H1 (cell line): Measurements from ENCODE around the gene DEFB126. TPM values are rescaled to one million over a fixed set of nuclear protein-coding genes. Genes with fewer than 3 reads are reported as not detected.

Source experiments
- CTCF ChIA-PET: fragments of 300-600 bp; sonication (Branson Sonifier 250); formaldehyde crosslinking; loops from one replicate; lab custom pipeline; 2021; ENCODE audit not compliant: partially characterized antibody; lab: Charles Lee
- POLR2A ChIA-PET: fragments of 300-600 bp; sonication (Branson Sonifier 250); formaldehyde crosslinking; loops from one replicate; lab custom pipeline; 2021; ENCODE audit warnings: inconsistent platforms; ENCODE audit not compliant: partially characterized antibody; lab: Charles Lee
- DNase-seq, 2 experiments: peaks; one replicate each; pipeline versions ENCODE4 v3.0.0 to v3.0.0-alpha.2; 2010 to 2022; ENCODE audit warnings: low spot score in 2 of 2, low read depth in 1 of 2, mixed read lengths in 1 of 2
- FAIRE-seq: peaks from 2 replicates; lab custom pipeline; 2011; peaks lifted over from hg19 to GRCh38; lab: Jason Lieb, UNC
- H2AFZ ChIP-seq: 2 replicates; pipeline ENCODE4 v1.8.1; 2012; ENCODE audit warnings: low read length, inconsistent platforms
- H2AK5ac ChIP-seq: 2 replicates; pipeline ENCODE4 v1.6.1; 2013; ENCODE audit warnings: low read depth, low read length
- H2BK120ac ChIP-seq: replicated peaks from 2 replicates; pipeline ENCODE3; 2013; ENCODE audit warnings: low read depth, low read length, inconsistent platforms
- H2BK12ac ChIP-seq: 2 replicates; pipeline ENCODE4 v1.6.1; 2013; ENCODE audit warnings: low read depth, low read length
- H2BK15ac ChIP-seq: 2 replicates; pipeline ENCODE4 v1.6.1; 2013; ENCODE audit warnings: low read length
- H2BK20ac ChIP-seq: 2 replicates; pipeline ENCODE4 v1.6.1; 2013; ENCODE audit warnings: low read length
- H2BK5ac ChIP-seq: 2 replicates; pipeline ENCODE4 v1.6.1; 2013; ENCODE audit warnings: low read depth, low read length
- H3K14ac ChIP-seq: 2 replicates; pipeline ENCODE4 v1.6.1; 2013; ENCODE audit warnings: inconsistent platforms; ENCODE audit not compliant: insufficient read length
- H3K18ac ChIP-seq: 2 replicates; pipeline ENCODE4 v1.6.1; 2013; ENCODE audit warnings: low read length; ENCODE audit errors: extremely low read depth
- H3K23ac ChIP-seq: 2 replicates; pipeline ENCODE4 v1.6.1; 2013; ENCODE audit warnings: inconsistent platforms; ENCODE audit not compliant: insufficient read length
- H3K23me2 ChIP-seq: 2 replicates; pipeline ENCODE4 v1.6.1; 2013; ENCODE audit warnings: low read depth, low read length
- H3K27ac ChIP-seq: 2 replicates; pipeline ENCODE4 v1.6.1; 2011; ENCODE audit warnings: low read depth, low read length, inconsistent platforms
- H3K27me3 ChIP-seq, 4 experiments: replicated peaks in 1 of 4; 1 replicate in 1 of 4; 2 replicates in 3 of 4; pipeline versions ENCODE4 v1.6.1 to v1.8.1; 2011 to 2013; ENCODE audit warnings: low read length in 3 of 4, mild to moderate bottlenecking in 3 of 4, inconsistent platforms in 2 of 4, mixed read lengths in 2 of 4, moderate library complexity in 1 of 4; ENCODE audit not compliant: control insufficient read depth in 3 of 4, insufficient read depth in 3 of 4; ENCODE audit errors: extremely low read depth in 1 of 4
- H3K36me3 ChIP-seq, 4 experiments: 2 replicates each; pipeline versions ENCODE4 v1.6.1 to v1.8.1; 2011 to 2013; ENCODE audit warnings: mild to moderate bottlenecking in 4 of 4, low read length in 3 of 4, moderate library complexity in 2 of 4, control low read depth in 1 of 4, inconsistent platforms in 1 of 4; ENCODE audit not compliant: insufficient read depth in 4 of 4, control insufficient read depth in 2 of 4
- H3K4ac ChIP-seq: replicated peaks from 2 replicates; pipeline ENCODE3; 2013; ENCODE audit warnings: low read length, low read depth, mixed read lengths, inconsistent platforms; ENCODE audit not compliant: insufficient read length
- H3K4me1 ChIP-seq, 4 experiments: replicated peaks in 1 of 4; 1 replicate in 1 of 4; 2 replicates in 3 of 4; pipeline versions ENCODE4 v1.6.1 to v1.8.1; 2011 to 2013; ENCODE audit warnings: low read length in 3 of 4, inconsistent platforms in 2 of 4, mixed read lengths in 1 of 4; ENCODE audit not compliant: insufficient read depth in 4 of 4, control insufficient read depth in 3 of 4
- H3K4me2 ChIP-seq, 2 experiments: 2 replicates each; pipeline versions ENCODE4 v1.6.1 to v1.8.1; 2011 to 2013; ENCODE audit warnings: low read depth in 2 of 2, low read length in 2 of 2, control low read depth in 1 of 2, inconsistent platforms in 1 of 2, mild to moderate bottlenecking in 1 of 2; ENCODE audit not compliant: insufficient read depth in 1 of 2
- H3K4me3 ChIP-seq, 4 experiments: fragments of 200-600, 300-600 bp in 1 of 4; sonication (generic), shearing (Covaris generic), sonication (Bioruptor Twin) in 1 of 4; 2 replicates each; pipeline versions ENCODE4 v1.5.1 to v1.8.1; 2011 to 2016; ENCODE audit warnings: low read length in 4 of 4, low read depth in 3 of 4, control low read depth in 2 of 4, inconsistent platforms in 2 of 4, mild to moderate bottlenecking in 2 of 4, mixed read lengths in 1 of 4, moderate library complexity in 1 of 4; ENCODE audit not compliant: insufficient read depth in 2 of 4; ENCODE audit errors: extremely low read depth in 1 of 4
- H3K56ac ChIP-seq: replicated peaks from 2 replicates; pipeline ENCODE3; 2013; ENCODE audit warnings: low read depth, mild to moderate bottlenecking, mixed read lengths, low read length, inconsistent platforms; ENCODE audit not compliant: insufficient read length
- H3K79me1 ChIP-seq: 2 replicates; pipeline ENCODE4 v1.6.1; 2013; ENCODE audit warnings: low read depth, low read length, control low read depth
- H3K79me2 ChIP-seq, 2 experiments: 2 replicates each; pipeline versions ENCODE4 v1.6.1 to v1.8.1; 2012 to 2013; ENCODE audit warnings: low read length in 2 of 2, mild to moderate bottlenecking in 2 of 2, inconsistent platforms in 1 of 2; ENCODE audit not compliant: insufficient read depth in 2 of 2, control insufficient read depth in 1 of 2
- H3K9ac ChIP-seq, 4 experiments: replicated peaks in 1 of 4; 1 replicate in 1 of 4; 2 replicates in 3 of 4; pipeline versions ENCODE4 v1.6.1 to v1.8.1; 2011 to 2013; ENCODE audit warnings: low read depth in 3 of 4, low read length in 3 of 4, control low read depth in 2 of 4, mild to moderate bottlenecking in 2 of 4, moderate library complexity in 2 of 4, inconsistent platforms in 1 of 4; ENCODE audit errors: extremely low read depth in 1 of 4
- H3K9me3 ChIP-seq, 2 experiments: 2 replicates each; pipeline versions ENCODE4 v1.6.1 to v1.8.1; 2012 to 2013; ENCODE audit warnings: mild to moderate bottlenecking in 2 of 2, moderate library complexity in 2 of 2, control low read depth in 1 of 2, inconsistent platforms in 1 of 2, low read depth in 1 of 2, low read length in 1 of 2, mixed read lengths in 1 of 2; ENCODE audit not compliant: insufficient read depth in 2 of 2
- H4K20me1 ChIP-seq, 2 experiments: replicated peaks in 1 of 2; 2 replicates each; pipeline versions ENCODE3 to v1.8.1; 2011 to 2013; ENCODE audit warnings: inconsistent platforms in 2 of 2, low read length in 2 of 2, mild to moderate bottlenecking in 1 of 2; ENCODE audit not compliant: insufficient read depth in 2 of 2, control insufficient read depth in 1 of 2
- H4K5ac ChIP-seq: 2 replicates; pipeline ENCODE4 v1.6.1; 2013; ENCODE audit warnings: low read length, low read depth, mixed read lengths, inconsistent platforms; ENCODE audit not compliant: insufficient read length
- H4K8ac ChIP-seq: 2 replicates; pipeline ENCODE4 v1.8.0; 2013; ENCODE audit warnings: mild to moderate bottlenecking, moderate library complexity, low read length, inconsistent platforms; ENCODE audit not compliant: insufficient read depth; ENCODE audit errors: extremely low read depth
- H4K91ac ChIP-seq: replicated peaks from 2 replicates; pipeline ENCODE3; 2013; ENCODE audit warnings: low read length, mixed read lengths, inconsistent platforms; ENCODE audit not compliant: insufficient read length
- CBX5 ChIP-seq: fragments of 300-800, 300-1000 bp; sonication (generic); IDR thresholded peaks from 2 replicates; pipeline ENCODE4 v1.7.1; 2016; ENCODE audit warnings: antibody characterized with exemption, low read length, low read depth
- POLR2A ChIP-seq, 2 experiments: IDR thresholded peaks; 1 replicate in 1 of 2; 2 replicates in 1 of 2; pipeline ENCODE4 v1.6.1; 2011; ENCODE audit warnings: low read depth in 2 of 2, low read length in 2 of 2, mild to moderate bottlenecking in 2 of 2; ENCODE audit errors: control extremely low read depth in 1 of 2
- SP4 ChIP-seq: IDR thresholded peaks from 2 replicates; pipeline ENCODE4 v1.6.1; 2012; ENCODE audit warnings: low read length, inconsistent platforms
- TEAD4 ChIP-seq: IDR thresholded peaks from 2 replicates; pipeline ENCODE4 v1.6.1; 2012; ENCODE audit warnings: low read depth, low read length, inconsistent platforms, mixed read lengths
- WGBS, 2 experiments: shearing (Covaris generic) in 1 of 2; methylation state at CpG; one replicate each; pipeline versions ENCODE4 v1.1.6 to v1.1.7; 2013 to 2015; ENCODE audit warnings: low lambda C conversion rate in 2 of 2, mixed read lengths in 2 of 2, inconsistent platforms in 1 of 2, low coverage in 1 of 2, missing lambda C conversion rate in 1 of 2; ENCODE audit not compliant: insufficient replicate concordance in 2 of 2, insufficient coverage in 1 of 2, insufficient read length in 1 of 2; ENCODE audit errors: extremely low coverage in 1 of 2, missing lambda C conversion rate in 1 of 2; 5-methylcytosine and 5-hydroxymethylcytosine counted together
- polyA plus RNA-seq, 7 experiments: library from polyadenylated mRNA; depleted of rRNA in 3 of 7; stranded (reverse) in 5 of 7; unstranded in 2 of 7; fragments of >200 nt in 5 of 7; fragments of 200-250 nt in 2 of 7; gene quantifications; 1 replicate in 5 of 7; 2 replicates in 1 of 7; 4 replicates in 1 of 7; pipeline versions ENCODE4 v1.2.1 to v1.2.3, GENCODE V29; 2011 to 2013; ENCODE audit warnings: missing spikeins in 2 of 7, mixed read lengths in 2 of 7
- total RNA-seq: library from RNA; stranded (reverse); fragmentation: NEBNext Ultra II Directional; extraction: Animal tissue kit (Norgen Biotek cat#: 25700); gene quantifications from 2 replicates; pipeline ENCODE4 v1.2.1, GENCODE V29; 2021

Gene DEFB126
- total and polyA plus RNA-seq, 2 of the 8 experiments (the other 6 are each of a cell fraction or from before 2014, with no cell fraction given) = not detected

DNA sequence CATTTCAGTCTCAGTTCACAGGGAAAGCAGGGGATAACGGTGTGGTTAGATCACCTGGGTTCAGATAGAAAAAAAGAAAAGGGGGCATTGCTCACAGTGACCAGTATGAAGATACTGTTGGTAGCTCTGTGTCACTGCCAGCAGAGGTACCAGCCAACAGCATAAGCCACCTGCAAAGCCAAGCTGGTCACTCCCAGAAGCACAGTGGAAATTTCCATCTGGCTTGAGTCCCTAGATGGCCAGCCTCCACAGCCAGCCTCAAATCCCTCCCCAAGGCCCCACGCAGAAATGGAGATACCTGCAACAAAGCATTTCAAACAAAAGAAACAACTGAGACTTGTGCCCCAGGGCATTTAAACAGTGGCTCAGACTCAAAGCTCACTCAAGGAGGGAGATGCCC is 26.5 kb downstream of the DEFB126 start:
- Histone ChIP-seq H3K9ac (no peak overlapping the region), H4K91ac (no peak overlapping the region), H2AFZ (no peak overlapping the region), H4K20me1 (no peaks in the 10 kb centered on the region), H3K4me3 (no peak overlapping the region), H4K5ac (no peak overlapping the region), H2BK20ac (no peak overlapping the region), H3K23me2 (peaks cover 2% of the 10 kb centered on the region; the same call in 1 of the 2 replicates), H3K27me3 (no peaks in the 10 kb centered on the region), H4K8ac (no peak overlapping the region), H3K4me1 (no peaks in the 10 kb centered on the region), H3K79me1 (no peaks in the 10 kb centered on the region), H2BK15ac (no peak overlapping the region), H3K27ac (no peak overlapping the region), H2BK5ac (no peak overlapping the region), H3K23ac (no peak overlapping the region), H3K36me3 (no peaks in the 10 kb centered on the region), H3K4ac (no peak overlapping the region), H2AK5ac (no peak overlapping the region), H3K4me2 (no peak overlapping the region), H3K9me3 (peaks cover 32 to 34% of the 10 kb centered on the region in 2 experiments), H3K56ac (no peak overlapping the region), H3K14ac (no peak overlapping the region), H3K79me2 (no peaks in the 10 kb centered on the region), H3K18ac (no peak overlapping the region), H2BK120ac (no peak overlapping the region), H2BK12ac (no peak overlapping the region)
- POLR2A ChIA-PET = no interaction called here
- TF ChIP-seq CBX5 (no peak), POLR2A (IDR thresholded peaks at IDR 0.05; ENCODE audit: control extremely low read depth in 1 of 2, low read depth in 2 of 2, low read length in 2 of 2) (no peak), TEAD4 (no peak), SP4 (no peak)
- CTCF ChIA-PET = no interaction called here
- no peak for FAIRE-seq
- DNase-seq = no peak
- 52% methylated on average over 2 of the region's 2 CpGs; no CpG with 5 or more reads in 1 of the 2 experiments for WGBS, 2 experiments
